Central memory CD8-positive, alpha-beta T cell (primary cell): Measurements from ENCODE around the gene EVL.
"Not testable (repeated sequence)": the region's sequence is repeated elsewhere in the genome, so short reads cannot be mapped to it uniquely, and the experiment has no call there.

Experiments
- ATAC-seq: fragments of 150-1000 bp; cut with Tn5 transposase; replicated peaks from 2 replicates; pipeline ENCODE4 v1.10.0; 2022; ENCODE audit warnings: mild to moderate bottlenecking, moderate FRiP score, moderate number of reproducible peaks; ENCODE audit not compliant: poor library complexity, severe bottlenecking; ENCODE audit errors: extremely low read depth
- DNase-seq, 2 donors: peaks; one replicate each; pipeline ENCODE4 v3.0.0; 2021; ENCODE audit warnings: low spot score in 2 of 2
- H3K27ac Mint-ChIP-seq: one replicate; pipeline ENCODE4 v1.8.0; 2022; ENCODE audit warnings: low read depth, mild to moderate bottlenecking, moderate library complexity, mixed read lengths
- H3K27me3 Mint-ChIP-seq: one replicate; pipeline ENCODE4 v1.8.0; 2022; ENCODE audit warnings: mixed read lengths
- H3K36me3 Mint-ChIP-seq: one replicate; pipeline ENCODE4 v1.8.0; 2022; ENCODE audit warnings: mild to moderate bottlenecking, moderate library complexity, mixed read lengths; ENCODE audit not compliant: insufficient read depth
- H3K4me1 Mint-ChIP-seq: one replicate; pipeline ENCODE4 v1.8.0; 2022; ENCODE audit warnings: mixed read lengths
- H3K4me3 Mint-ChIP-seq: one replicate; pipeline ENCODE4 v1.8.0; 2022; ENCODE audit warnings: mild to moderate bottlenecking, moderate library complexity, mixed read lengths
- H3K9me3 Mint-ChIP-seq: one replicate; pipeline ENCODE4 v1.8.0; 2022; ENCODE audit warnings: mixed read lengths

Gene EVL, protein sequence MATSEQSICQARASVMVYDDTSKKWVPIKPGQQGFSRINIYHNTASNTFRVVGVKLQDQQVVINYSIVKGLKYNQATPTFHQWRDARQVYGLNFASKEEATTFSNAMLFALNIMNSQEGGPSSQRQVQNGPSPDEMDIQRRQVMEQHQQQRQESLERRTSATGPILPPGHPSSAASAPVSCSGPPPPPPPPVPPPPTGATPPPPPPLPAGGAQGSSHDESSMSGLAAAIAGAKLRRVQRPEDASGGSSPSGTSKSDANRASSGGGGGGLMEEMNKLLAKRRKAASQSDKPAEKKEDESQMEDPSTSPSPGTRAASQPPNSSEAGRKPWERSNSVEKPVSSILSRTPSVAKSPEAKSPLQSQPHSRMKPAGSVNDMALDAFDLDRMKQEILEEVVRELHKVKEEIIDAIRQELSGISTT

DNA sequence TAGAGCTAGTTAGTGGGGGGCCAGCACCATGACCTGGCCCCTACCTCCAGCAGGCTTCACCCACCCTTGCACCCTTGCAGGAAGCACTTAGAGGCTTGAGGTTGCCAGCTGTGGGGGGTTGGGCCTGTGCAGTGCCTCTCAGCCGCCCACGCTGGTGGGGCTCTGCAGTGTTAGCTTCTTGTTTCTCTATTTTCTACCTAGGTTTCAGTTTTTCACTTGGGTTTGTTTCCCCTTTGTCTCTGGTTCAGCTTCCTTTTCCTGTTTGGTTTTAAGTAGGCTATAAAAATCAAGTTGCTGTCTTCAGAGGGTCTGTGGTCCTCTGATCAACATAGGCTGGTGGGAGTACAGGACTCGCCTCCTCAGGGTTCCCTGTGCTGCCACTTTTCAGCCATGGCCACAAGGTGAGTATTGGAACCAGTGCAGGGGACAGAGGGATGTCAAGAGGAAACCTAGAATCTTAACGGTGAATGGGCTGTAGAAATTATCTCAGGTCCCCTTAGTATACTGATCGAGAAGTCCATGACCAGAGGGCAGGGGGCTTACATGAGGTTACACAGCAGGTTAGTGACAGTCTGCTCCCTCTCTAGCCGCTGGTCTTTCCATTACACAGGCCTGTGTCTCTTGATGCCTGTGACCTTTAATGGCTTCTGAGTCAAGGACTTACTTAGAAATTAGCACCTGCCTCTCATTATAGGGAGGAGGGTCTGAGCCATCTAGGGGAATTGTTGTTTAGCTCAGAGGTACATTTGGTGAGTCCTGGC, at the start of gene EVL:
TSS of gene EVL (plus strand) at position 312 of the 761 bp plus-strand sequence. CDS start at position 391, 79 bp downstream.
- peak within 1 kb of the TSS; percentile 83 for H3K4me3 Mint-ChIP-seq
- no peaks in the 10 kb centered on the region for H3K27me3 Mint-ChIP-seq
- H3K27ac Mint-ChIP-seq = peak within 1 kb of the TSS; percentile 98
- peaks cover 51% of the 10 kb centered on the region for H3K36me3 Mint-ChIP-seq
- DNase-seq (peak in 1 of 2 donors; percentile 64), ATAC-seq (peak; percentile 34)
- H3K4me1 Mint-ChIP-seq = peaks cover 71% of the 10 kb centered on the region
- no peaks in the 10 kb centered on the region for H3K9me3 Mint-ChIP-seq

DNA sequence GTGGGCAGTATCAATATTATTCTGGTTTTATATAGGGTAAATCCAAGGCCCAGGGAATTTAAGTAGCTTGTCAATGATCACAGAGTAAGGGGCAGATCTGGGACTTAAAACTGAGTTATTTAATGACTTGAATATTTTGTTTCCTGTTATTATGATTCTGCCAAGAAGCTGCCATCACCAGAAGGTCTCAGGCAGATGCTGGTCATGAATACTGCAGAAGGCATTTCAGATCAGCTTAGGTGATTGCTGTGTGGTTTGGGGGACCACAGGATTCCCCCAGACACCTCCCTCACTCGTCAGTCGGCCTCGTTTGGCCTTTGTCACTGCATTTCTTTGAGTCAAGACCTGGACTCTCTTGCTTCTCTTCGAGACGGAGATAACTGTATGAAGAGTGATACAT, 47.7 kb upstream of the EVL start:
- peaks cover 4% of the 10 kb centered on the region for H3K4me1 Mint-ChIP-seq
- H3K27me3 Mint-ChIP-seq = no peaks in the 10 kb centered on the region
- no peak for ATAC-seq
- H3K27ac Mint-ChIP-seq = no peak overlapping the region
- H3K36me3 Mint-ChIP-seq = no peaks in the 10 kb centered on the region
- H3K9me3 Mint-ChIP-seq = no peaks in the 10 kb centered on the region
- DNase-seq = no peak
- H3K4me3 Mint-ChIP-seq = no peak overlapping the region

- H3K27ac Mint-ChIP-seq = no peak overlapping the region
- H3K9me3 Mint-ChIP-seq = no peaks in the 10 kb centered on the region
- no peaks in the 10 kb centered on the region for H3K27me3 Mint-ChIP-seq
- DNase-seq (no peak), ATAC-seq (no peak)
- no peak overlapping the region for H3K4me3 Mint-ChIP-seq
- no peaks in the 10 kb centered on the region for H3K36me3 Mint-ChIP-seq
- H3K4me1 Mint-ChIP-seq = no peaks in the 10 kb centered on the region
Observed at GRCh38 chr14:100018054-100018453, 47.2 kb upstream of the EVL start.

- no peaks in the 10 kb centered on the region for H3K9me3 Mint-ChIP-seq
- H3K36me3 Mint-ChIP-seq = no peaks in the 10 kb centered on the region
- H3K4me3 Mint-ChIP-seq = no peak overlapping the region
- H3K4me1 Mint-ChIP-seq = no peaks in the 10 kb centered on the region
- no peaks in the 10 kb centered on the region for H3K27me3 Mint-ChIP-seq
- H3K27ac Mint-ChIP-seq = no peak overlapping the region
- ATAC-seq (no peak), DNase-seq (no peak)
Observed at GRCh38 chr14:100018482-100018881, 46.7 kb upstream of the EVL start.

- H3K27ac Mint-ChIP-seq = no peak overlapping the region
- H3K9me3 Mint-ChIP-seq = no peaks in the 10 kb centered on the region
- DNase-seq (no peak), ATAC-seq (no peak)
- no peaks in the 10 kb centered on the region for H3K36me3 Mint-ChIP-seq
- H3K4me1 Mint-ChIP-seq = no peaks in the 10 kb centered on the region
- H3K4me3 Mint-ChIP-seq = no peak overlapping the region
- no peaks in the 10 kb centered on the region for H3K27me3 Mint-ChIP-seq
Observed at GRCh38 chr14:100019156-100019744, 46.0 kb upstream of the EVL start.

DNA sequence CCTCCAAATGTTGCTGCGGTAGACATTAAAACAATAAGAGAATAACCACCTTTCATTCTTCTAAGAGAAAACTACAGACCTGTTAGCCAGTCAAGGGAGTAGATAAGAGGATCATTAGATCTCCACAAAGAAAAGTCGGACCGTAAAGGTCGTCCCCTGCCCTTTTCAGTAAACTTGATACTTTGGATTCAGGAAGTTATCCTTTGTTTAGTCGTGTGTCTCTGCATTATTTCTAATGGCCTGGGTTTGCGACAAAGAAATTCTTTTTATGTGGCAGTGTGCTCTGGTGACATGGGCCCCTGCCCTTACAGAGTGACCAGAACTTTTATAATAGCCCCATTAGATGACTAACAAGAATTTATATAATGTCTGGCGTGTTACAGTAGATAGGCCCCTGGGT, 44.6 kb upstream of the EVL start:
- Mint-ChIP-seq H3K4me3 (no peak overlapping the region), H3K27me3 (no peaks in the 10 kb centered on the region), H3K4me1 (peaks cover 11% of the 10 kb centered on the region), H3K27ac (no peak overlapping the region), H3K36me3 (no peaks in the 10 kb centered on the region), H3K9me3 (no peaks in the 10 kb centered on the region)
- ATAC-seq (no peak), DNase-seq (no peak)

- Mint-ChIP-seq H3K36me3 (no peaks in the 10 kb centered on the region), H3K4me3 (no peak overlapping the region), H3K9me3 (no peaks in the 10 kb centered on the region), H3K27me3 (no peaks in the 10 kb centered on the region), H3K4me1 (peaks cover 11% of the 10 kb centered on the region), H3K27ac (no peak overlapping the region)
- ATAC-seq (no peak), DNase-seq (no peak)
Observed at GRCh38 chr14:100022772-100023451, 42.3 kb upstream of the EVL start.

- peak; percentile 43 for ATAC-seq
- H3K4me3 Mint-ChIP-seq = no peak overlapping the region
- H3K4me1 Mint-ChIP-seq = peaks cover 11% of the 10 kb centered on the region
- no peak for DNase-seq
- H3K27me3 Mint-ChIP-seq = no peaks in the 10 kb centered on the region
- H3K36me3 Mint-ChIP-seq = no peaks in the 10 kb centered on the region
- no peak overlapping the region for H3K27ac Mint-ChIP-seq
- no peaks in the 10 kb centered on the region for H3K9me3 Mint-ChIP-seq
Observed at GRCh38 chr14:100025111-100025510, 40.1 kb upstream of the EVL start.

- peaks cover 11% of the 10 kb centered on the region for H3K4me1 Mint-ChIP-seq
- no peak overlapping the region for H3K27ac Mint-ChIP-seq
- no peaks in the 10 kb centered on the region for H3K36me3 Mint-ChIP-seq
- DNase-seq = no peak
- H3K27me3 Mint-ChIP-seq = no peaks in the 10 kb centered on the region
- ATAC-seq = no peak
- H3K9me3 Mint-ChIP-seq = no peaks in the 10 kb centered on the region
- H3K4me3 Mint-ChIP-seq = no peak overlapping the region
Observed at GRCh38 chr14:100027771-100028490, 37.3 kb upstream of the EVL start.

DNA sequence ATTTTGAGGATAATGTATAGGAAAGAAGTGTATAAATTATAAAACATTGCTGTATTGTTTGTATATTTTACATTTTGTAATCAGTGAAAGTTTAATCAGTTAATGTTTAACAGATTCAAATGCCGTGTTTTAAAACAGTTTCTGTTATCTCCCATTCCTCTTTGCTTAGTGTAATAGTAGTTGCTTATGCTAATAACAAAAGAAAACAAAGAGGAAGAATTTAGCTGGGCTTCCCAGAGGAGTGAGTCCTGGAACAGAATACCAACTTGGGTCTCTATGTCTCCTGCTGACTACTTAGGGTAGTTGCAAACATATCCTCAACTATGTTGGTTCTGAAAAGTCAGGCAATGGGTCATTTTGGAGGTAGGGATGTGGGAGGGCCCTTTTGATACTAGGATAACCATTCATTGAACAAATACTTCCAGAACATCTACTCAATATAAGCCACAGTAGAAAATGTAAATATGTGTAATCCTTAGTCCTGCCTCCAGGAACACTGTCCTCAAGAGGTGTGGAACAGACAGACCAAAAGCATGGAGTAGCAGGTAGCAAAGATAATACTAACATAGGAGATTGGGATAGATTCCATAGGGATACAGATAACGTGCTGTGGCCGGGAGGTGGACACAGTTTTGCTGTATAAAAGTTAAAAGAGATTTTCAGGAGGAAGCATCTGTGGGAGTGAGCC, 36.1 kb upstream of the EVL start:
- ATAC-seq (no peak), DNase-seq (no peak)
- no peaks in the 10 kb centered on the region for H3K36me3 Mint-ChIP-seq
- no peaks in the 10 kb centered on the region for H3K9me3 Mint-ChIP-seq
- H3K4me1 Mint-ChIP-seq = peaks cover 11% of the 10 kb centered on the region
- H3K27me3 Mint-ChIP-seq = no peaks in the 10 kb centered on the region
- H3K4me3 Mint-ChIP-seq = no peak overlapping the region
- no peak overlapping the region for H3K27ac Mint-ChIP-seq

DNA sequence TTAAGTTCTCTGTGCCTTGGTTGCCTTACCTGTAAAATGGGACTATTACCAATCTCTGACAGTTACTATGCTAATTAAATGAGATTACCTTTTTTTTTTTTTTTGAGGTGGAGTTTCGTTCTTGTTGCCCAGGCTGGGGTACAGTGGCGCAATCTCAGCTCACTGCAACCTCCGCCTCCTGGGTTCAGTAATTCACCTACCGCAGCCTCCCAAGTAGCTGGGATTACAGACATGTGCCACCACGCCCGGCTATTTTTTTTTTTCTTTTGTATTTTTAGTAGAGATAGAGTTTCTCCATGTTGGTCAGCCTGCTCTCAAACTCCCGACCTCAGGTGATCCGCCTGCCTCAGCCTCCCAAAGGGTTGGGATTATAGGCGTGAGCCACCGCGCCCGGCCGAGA, 35.2 kb upstream of the EVL start:
- not testable (repeated sequence) for H3K27ac Mint-ChIP-seq, ATAC-seq, H3K4me3 Mint-ChIP-seq, DNase-seq, H3K27me3 Mint-ChIP-seq, H3K36me3 Mint-ChIP-seq, H3K4me1 Mint-ChIP-seq, H3K9me3 Mint-ChIP-seq
